Stimulated activated CD8-positive, alpha-beta memory T cell treated with anti-CD3 and anti-CD28 coated beads, Interleukin-15, amount 100 ng/mL, for 48 hours (primary cell): ENCODE measurements around the gene NDOR1.

ENCODE experiments used
- DNase-seq, 2 donors: peaks; one replicate each; pipeline ENCODE4 v3.0.0-alpha.2; 2020; ENCODE audit warnings: low read depth in 2 of 2

The NDOR1 gene

DNA sequence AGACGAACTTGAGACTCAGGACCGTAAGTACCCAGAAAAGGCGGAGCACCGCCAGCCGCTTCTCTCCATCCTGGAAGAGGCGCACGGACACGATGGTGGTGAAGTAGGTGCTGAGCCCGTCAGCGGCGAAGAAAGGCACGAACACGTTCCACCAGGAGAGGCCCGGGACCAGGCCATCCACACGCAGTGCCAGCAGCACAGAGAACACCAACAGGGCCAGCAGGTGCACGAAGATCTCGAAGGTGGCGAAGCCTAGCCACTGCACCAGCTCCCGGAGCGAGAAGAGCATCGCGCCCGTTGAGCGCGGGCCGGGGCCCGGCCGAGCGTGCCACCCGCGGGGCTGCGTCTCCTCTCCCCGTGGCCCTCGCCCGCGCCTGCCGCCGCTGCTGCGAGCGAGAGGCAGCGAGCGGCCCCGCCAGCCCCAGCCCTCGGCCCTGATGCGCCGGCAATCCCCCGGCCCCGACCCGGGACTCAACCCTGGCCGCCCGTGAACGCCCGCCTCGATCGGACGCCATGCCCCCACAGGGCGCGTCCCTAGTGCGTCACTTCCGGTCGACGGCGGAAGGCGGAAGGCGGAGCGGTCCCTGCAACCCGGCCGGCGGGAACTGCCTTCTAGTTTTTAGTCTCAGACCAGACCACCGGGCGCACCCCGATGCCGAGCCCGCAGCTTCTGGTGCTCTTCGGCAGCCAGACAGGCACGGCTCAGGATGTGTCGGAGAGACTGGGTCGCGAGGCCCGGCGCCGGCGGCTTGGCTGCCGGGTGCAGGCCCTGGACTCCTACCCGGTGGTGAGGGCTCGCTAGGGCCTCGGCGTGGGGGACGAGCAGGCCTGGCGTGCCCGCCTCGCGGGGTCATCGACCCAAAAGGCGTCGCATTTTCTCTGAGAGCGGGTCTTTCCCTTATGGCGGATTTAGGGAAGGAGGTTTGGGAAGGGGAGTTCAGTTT, at the start of gene NDOR1, which contains the start of gene TMEM203:
Gene NDOR1 (plus strand): TSS at position 575 of the 944 bp plus-strand sequence. CDS start 78 bp downstream, at position 653.
Gene TMEM203 (minus strand): TSS at position 523 of the 944 bp plus-strand sequence. CDS start 234 bp downstream, at position 289.
- peak; percentile 88 to 93 for DNase-seq

DNA sequence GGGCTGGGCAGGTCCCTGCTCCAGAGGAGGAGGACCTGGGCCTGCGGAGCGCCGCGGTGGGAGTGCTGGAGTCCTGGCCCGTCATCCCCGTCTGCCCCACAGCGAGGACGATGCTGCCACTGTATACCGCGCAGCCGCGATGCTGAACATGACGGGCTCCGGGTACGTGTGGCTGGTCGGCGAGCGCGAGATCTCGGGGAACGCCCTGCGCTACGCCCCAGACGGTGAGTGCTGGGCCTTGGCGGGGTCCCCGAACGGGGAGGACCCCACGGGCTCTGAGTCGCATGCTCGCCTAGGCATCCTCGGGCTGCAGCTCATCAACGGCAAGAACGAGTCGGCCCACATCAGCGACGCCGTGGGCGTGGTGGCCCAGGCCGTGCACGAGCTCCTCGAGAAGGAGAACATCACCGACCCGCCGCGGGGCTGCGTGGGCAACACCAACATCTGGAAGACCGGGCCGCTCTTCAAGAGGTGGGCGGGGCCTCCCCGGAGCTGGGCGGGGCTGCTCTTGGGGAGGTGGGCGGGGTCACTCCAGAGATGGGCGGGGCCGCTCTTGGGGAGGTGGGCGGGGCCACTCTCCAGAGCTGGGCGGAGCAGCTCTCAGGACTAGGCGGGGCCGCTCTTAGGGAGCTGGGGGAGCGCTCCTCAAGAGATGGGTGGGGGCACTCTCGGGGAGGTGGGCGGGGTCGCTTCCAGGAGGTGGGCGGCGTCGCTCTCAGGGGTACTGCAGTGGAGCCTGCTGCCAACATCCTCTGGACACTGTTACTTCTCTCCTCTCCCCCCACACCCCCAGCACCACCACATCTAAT, 48.7 kb upstream of the NDOR1 start:
- DNase-seq, result peak in 1 of 2 donors; percentile 47

DNA sequence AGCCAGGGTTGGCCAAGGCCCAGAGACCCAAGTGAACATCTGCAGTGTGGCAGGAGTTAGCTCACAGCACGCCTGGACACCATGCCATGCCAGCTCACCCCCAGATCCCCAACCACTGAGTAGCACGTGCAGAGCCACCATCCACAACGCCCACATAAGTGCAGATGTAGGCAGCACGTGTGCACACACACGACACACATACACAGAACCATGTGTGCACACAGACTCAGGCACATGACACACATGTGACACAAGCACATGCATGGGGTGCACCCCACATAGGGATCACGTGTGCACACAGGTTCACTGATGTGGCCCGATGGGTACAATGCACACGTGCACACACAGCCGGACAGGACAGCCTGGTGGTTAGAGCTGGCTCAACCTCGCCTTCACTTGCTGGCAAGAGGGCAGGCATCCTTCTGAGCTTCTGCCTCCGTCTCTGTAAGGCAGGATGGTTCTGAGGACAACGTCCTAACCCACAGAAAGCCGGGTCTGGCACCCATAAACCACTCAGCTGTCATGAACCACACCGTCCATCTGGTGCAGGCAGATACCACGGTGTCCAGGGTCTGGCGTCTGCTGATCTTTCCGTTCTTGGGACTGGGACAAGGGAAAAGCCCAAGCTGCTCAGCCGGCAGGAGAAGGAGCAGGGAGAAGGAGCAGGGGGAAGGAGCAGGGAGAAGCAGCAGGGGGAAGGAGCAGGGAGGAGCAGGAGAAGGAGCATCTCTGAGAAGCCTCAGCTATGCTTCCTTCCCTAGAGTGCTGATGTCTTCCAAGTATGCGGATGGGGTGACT, 47.7 kb upstream of the NDOR1 start:
- no peak for DNase-seq

DNA sequence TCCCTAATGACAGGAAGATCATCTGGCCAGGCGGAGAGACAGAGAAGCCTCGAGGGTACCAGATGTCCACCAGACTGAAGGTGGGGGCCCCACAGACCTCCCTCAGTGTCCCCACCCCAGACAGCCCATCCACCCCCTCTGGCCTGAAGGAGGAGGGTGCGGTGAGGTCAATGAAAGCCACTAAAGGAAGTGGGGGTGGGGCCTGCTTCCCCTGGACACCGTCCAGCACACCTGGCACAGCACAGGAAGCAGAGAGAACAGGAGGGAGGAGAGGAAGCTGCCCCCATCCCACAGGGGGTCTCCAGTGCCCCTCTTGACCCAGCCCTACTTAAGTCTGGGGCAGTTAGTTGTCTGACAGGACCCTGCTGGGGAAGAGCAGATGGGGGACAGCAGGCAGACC, 46.9 kb upstream of the NDOR1 start:
- no peak for DNase-seq

DNA sequence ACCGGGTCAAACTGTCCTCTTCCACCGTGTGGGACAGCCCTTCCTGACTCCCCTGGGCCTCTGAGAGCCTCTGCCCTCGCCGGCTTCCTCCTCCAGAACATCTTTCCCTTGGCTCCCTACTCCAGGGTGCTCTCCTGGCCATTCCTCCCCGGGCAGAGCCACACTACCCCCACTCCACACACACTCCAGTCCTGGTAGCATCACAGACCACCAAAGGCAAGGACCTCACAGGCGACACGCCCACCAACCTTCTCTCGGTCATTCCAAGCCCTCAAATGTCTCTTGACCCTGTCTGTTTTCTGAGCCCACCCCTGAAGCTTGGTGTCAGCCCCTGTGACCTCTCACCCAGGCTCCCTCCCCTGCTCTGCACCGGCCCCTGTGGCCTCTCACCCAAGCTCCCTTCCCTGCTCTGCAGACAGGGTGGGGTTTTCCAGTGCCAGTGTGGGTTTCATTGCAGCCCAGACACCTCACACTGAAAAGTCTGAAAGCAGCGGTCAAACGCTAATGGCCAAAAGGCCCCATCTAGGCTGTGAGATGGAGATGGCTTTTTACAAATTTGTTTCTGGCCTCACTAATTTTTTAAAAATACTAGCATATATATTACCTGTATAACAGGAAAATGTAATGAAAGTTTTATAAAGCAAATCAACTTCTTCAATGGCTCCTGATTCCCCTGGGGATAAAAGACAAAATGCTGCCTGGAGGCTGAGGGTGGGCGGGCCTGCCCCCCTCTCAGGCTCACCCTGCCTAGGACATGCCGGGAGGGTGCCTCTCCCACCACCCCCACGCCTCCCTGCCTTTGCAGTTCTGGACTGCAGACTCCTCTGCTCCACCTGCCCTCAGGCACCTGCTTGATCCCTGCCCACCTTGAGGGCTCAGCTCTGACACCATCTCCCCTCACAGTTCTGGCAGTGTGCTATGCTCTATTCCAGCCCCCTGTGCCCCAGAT, 46.1 kb upstream of the NDOR1 start:
- DNase-seq, result no peak

DNA sequence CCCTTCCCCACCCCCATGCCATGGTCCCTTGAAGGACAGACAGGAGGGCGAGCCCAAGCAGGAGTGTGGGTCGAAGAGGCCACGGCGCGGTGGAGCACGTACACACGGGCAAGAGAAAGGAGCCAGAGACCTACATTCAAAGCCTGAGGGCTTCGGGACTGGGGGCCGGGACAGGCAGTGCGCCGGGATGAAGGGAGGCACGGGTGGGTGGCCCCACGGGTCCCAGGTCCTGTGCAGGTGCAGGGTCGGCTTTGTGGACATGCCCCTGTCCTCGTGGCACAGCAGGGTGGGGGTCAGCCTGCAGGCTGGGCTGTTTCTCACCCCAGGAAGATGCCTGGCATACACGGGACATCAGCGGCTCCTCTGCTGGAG, 45.5 kb upstream of the NDOR1 start:
- no peak for DNase-seq

DNA sequence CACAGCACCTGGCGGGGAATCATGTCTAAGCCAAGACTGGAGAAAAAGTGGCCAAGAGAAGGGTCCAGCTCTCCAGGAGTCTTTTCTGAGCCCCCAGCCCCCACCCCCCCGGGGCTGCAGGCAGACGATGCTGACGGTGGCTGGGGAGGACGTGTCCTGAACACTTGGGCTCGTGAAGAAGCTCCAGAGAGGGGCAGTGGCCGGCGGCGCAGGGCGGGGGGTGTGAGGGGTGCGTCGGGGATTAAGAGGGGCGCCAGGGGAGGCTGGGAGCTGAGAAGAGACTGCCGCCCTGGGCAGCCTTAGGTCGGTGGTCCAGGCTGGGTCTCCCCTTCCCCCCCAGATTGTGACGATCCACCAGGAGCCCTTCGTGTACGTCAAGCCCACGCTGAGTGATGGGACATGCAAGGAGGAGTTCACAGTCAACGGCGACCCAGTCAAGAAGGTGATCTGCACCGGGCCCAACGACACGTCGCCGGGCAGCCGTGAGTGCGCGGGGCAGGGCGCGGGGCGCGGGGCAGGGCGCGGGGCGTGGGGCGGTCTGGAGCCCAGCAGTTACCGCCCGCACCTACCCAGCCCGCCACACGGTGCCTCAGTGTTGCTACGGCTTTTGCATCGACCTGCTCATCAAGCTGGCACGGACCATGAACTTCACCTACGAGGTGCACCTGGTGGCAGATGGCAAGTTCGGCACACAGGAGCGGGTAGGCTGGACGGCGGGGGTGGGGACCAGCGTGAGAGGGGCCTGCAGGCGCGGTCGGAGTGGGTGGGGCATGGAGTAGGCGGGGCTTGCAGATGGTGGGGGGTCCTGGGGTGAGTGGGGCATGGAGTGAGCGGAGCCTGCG, 44.6 kb upstream of the NDOR1 start:
- no peak for DNase-seq

DNA sequence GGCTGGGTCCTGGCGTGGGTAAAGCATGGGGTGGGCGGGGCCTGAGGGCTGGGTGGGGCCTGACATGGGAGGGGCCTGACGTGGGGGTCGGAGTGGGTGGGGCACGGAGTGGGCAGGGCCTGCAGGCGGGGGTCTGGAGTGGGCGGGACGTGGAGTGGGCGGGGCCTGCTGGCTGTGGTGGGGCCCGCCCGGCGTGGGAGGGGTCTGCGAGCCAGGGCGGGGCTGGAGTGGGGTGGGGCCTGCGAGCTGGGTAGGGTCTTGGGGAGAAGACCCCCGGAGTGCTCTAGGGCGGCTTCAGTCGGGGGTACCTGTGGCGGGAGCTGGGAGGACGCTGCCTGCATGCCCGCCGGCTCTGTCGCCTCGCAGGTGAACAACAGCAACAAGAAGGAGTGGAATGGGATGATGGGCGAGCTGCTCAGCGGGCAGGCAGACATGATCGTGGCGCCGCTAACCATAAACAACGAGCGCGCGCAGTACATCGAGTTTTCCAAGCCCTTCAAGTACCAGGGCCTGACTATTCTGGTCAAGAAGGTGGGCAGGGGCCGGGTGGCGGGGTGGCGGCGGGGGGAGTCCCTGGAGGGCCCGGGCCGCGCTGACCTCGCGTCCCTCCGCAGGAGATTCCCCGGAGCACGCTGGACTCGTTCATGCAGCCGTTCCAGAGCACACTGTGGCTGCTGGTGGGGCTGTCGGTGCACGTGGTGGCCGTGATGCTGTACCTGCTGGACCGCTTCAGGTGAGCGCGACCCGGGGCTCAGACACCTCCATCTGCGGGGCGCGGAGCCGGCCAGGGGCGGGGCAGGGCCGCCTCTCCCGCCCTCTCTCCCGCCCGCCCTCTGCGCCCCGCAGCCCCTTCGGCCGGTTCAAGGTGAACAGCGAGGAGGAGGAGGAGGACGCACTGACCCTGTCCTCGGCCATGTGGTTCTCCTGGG, 43.7 kb upstream of the NDOR1 start:
- DNase-seq, result no peak

DNA sequence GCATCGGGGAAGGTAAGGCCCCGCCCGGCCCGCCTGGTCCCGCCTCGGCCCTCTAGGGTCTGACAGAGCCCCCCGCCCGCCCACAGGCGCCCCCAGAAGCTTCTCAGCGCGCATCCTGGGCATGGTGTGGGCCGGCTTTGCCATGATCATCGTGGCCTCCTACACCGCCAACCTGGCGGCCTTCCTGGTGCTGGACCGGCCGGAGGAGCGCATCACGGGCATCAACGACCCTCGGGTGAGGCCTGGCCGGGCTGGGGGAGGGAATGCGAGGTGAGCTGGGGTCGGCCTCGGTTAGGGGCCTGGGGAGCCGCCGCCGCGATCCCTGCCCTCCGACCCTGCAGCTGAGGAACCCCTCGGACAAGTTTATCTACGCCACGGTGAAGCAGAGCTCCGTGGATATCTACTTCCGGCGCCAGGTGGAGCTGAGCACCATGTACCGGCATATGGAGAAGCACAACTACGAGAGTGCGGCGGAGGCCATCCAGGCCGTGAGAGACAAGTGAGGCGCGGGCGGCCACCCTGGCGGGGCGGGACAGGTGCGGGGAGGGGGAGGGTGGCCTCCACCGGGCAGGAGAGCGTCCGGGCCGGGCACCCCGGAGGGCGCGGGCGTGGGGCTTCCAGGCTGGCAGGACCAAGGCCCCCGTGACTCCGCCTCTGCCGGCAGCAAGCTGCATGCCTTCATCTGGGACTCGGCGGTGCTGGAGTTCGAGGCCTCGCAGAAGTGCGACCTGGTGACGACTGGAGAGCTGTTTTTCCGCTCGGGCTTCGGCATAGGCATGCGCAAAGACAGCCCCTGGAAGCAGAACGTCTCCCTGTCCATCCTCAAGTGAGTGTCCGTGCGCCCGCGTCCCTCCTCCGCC, 42.8 kb upstream of the NDOR1 start:
- DNase-seq, result no peak

DNA sequence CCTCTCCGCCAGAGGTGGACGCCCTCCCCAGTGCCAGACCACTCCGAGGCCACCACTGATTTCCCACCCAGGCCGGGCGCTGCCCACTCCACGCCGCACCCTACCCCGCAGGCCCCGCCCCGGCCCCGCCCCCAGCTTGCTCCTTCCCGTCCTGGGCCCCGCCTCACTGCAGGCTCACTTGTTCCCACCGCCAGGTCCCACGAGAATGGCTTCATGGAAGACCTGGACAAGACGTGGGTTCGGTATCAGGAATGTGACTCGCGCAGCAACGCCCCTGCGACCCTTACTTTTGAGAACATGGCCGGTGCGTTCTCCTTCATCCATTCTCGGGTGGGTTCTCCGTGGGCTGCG, 42.2 kb upstream of the NDOR1 start:
- no peak for DNase-seq

DNA sequence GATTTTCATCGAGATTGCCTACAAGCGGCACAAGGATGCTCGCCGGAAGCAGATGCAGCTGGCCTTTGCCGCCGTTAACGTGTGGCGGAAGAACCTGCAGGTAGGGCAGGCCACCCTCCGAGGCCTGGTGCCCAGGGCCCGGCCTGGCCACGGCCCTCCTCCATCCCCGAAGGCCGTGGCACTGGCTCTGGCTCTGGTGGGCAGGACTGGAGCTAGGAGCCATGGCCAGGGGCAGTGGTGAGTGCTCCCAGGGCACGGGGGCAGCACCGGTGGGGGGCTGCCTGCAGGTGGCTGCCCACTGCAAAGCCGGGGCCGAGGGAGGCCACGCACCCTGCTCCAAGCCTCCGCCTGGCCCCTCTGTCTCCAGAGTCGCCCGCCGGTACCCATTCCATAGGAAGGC, 41.7 kb upstream of the NDOR1 start:
- DNase-seq, result no peak

DNA sequence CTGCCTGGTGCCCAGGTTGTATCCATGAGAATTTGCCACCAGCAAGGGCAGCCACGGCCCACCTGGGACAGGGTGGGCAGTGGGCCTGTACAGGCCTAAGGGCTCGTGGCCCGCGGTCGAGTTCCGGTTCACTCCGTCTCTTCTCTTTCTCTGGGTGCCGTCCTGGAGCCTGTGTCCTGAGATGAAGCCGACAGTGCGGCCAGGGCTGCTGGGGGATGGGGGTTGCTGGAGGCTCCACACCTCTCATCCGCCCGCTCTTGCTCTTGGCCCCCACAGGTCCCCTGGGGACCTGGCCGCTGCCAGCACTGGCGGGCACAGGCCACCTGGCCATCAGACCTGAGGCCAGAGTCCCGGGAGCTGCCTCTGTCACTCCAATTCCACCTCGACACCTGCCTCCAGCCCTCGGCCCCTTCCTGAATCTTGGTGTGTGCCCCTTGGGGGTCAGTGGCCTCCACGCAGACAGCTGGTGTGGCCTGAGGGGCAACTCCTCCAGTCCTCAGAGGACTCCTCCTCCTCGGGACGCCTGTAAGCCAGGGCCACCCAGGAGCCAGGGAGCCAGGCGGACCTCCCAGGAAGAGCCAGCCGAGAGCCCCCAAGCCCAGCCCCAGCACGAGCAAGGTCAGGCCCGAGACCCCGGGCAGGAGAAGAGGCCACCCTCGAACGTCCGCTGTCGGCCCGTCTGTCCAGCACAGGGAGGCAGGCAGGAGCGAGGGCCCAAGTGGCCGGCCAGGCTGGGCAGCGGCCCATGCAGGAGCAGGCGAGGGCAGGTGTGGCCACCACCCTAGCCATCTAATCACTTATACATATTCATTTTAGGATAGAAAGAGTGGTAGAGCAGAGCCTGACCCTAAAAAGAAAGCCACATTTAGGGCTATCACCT, 40.9 kb upstream of the NDOR1 start:
- no peak for DNase-seq

DNA sequence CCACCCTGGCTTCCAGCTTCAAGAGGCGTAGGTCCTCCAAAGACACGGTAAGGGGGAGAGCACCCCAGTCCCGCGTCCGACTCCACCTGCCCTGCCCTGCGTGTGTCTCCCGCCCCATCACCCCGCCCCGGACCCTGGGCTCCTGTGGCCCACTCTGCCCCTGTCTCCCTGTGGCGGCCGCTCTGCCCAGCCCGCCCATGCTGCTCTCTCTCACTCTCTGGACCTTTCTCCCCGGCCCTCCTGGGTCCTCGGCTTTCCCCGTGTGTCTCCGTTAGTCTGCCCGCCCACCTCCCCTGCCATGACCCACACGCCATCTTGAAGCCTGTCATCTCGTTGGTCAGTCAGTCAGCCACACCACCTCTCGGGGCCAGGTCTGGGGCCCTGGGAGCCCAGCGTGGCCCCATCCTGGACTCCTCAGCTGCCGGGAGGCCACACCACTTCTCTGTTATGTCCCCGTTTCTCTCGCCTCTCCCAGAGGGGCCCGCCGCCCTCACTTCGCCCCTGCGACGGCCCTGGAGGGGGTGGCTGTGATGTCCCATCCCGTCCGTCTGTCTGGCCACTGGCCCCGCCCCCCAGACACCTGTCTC, 40.2 kb upstream of the NDOR1 start:
- DNase-seq, result no peak

DNA sequence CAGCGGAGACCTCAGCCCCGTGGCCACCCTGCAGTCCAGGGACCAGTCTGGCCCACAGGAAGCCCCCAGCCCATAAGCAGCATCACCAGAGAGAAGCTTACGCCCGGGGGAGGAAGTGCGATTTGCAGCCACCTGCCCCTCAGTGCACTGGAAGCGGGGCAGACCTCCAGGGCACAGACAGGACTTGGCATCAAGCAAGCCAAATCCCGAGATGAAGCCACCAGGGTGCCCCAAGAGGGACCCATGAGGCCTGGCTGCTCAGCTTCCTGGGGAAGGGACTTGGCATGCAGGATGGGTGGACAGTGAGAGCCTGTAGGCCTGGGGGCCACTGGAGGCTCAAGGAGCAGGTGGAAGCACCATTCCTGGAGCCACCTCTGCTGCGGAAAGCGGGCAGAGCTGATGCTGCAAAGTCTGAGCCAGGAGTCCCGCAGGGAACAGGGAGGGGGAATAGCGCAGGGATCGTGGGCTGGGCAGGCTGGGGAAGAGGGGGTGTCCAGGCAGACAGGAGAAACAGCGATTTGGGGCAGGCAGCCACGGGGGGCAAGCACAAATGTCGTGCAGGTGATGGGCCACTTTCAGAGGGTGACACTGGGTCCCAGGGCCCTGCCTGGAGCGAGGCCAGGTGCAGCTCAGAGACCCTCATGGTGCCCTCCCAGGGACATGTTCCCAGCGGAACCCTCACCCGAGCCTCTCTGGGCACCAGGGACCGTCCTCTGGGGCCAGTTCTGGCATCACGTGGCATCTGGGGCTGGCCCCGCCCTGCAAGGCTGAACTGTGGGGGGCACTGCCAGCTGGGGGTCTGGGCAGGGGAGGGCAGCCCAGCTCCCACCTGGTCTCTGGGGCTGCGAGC, 38.9 kb upstream of the NDOR1 start:
- DNase-seq, result no peak

DNA sequence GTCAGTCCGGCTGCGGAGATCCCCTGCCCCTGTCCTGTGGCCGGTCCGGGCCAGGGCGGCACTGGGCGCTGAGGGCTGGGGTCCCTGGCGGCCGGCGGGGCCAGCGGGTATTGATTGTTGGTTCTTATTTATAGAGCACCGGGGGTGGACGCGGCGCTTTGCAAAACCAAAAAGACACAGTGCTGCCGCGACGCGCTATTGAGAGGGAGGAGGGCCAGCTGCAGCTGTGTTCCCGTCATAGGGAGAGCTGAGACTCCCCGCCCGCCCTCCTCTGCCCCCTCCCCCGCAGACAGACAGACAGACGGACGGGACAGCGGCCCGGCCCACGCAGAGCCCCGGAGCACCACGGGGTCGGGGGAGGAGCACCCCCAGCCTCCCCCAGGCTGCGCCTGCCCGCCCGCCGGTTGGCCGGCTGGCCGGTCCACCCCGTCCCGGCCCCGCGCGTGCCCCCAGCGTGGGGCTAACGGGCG, 38.2 kb upstream of the NDOR1 start:
- no peak for DNase-seq
